Smooth muscle cell (in vitro differentiated cells): ENCODE data around the gene ABRACL. TPM values are rescaled to one million over a fixed set of nuclear protein-coding genes. Genes with fewer than 3 reads are reported as not detected.

Source experiments
- DNase-seq: peaks from one replicate; lab custom pipeline; 2025; ENCODE audit not compliant: unreplicated experiment; lab: John Stamatoyannopoulos, UW
- H2AFZ ChIP-seq: fragments of 200-600 bp; sonication (generic); 2 replicates; pipeline ENCODE4 v1.6.0; 2016; ENCODE audit warnings: antibody characterized with exemption, low read depth, mild to moderate bottlenecking
- H3F3A ChIP-seq: fragments of 200-600 bp; sonication (generic); 2 replicates; pipeline ENCODE4 v1.6.0; 2017; ENCODE audit warnings: antibody characterized with exemption, low read depth
- H3K27ac ChIP-seq: fragments of 200-600 bp; sonication (generic); 2 replicates; pipeline ENCODE4 v1.5.1; 2016; ENCODE audit warnings: low read depth, mild to moderate bottlenecking
- H3K27me3 ChIP-seq: fragments of 200-600 bp; sonication (generic); 2 replicates; pipeline ENCODE4 v1.6.1; 2016; ENCODE audit warnings: low read depth, mild to moderate bottlenecking
- H3K36me3 ChIP-seq: fragments of 200-600 bp; sonication (generic); 2 replicates; pipeline ENCODE4 v1.5.1; 2016; ENCODE audit warnings: low read depth
- H3K4me1 ChIP-seq: fragments of 200-600 bp; sonication (generic); 2 replicates; pipeline ENCODE4 v1.5.1; 2016; ENCODE audit warnings: low read depth
- H3K4me2 ChIP-seq: fragments of 200-600 bp; sonication (generic); 2 replicates; pipeline ENCODE4 v1.6.0; 2016; ENCODE audit warnings: mild to moderate bottlenecking
- H3K4me3 ChIP-seq: fragments of 200-600 bp; sonication (generic); 2 replicates; pipeline ENCODE4 v1.5.1; 2016; ENCODE audit warnings: mild to moderate bottlenecking
- H3K79me2 ChIP-seq: fragments of 200-600 bp; sonication (generic); 2 replicates; pipeline ENCODE4 v1.6.0; 2016; ENCODE audit warnings: low read depth, mild to moderate bottlenecking
- H3K9ac ChIP-seq: fragments of 200-600 bp; sonication (generic); 2 replicates; pipeline ENCODE4 v1.6.0; 2016; ENCODE audit warnings: low read depth
- H3K9me3 ChIP-seq: fragments of 200-600 bp; sonication (generic); replicated peaks from 2 replicates; pipeline ENCODE4 v1.5.1; 2016; ENCODE audit warnings: low read depth
- H4K20me1 ChIP-seq: fragments of 200-600 bp; sonication (generic); 2 replicates; pipeline ENCODE4 v1.6.0; 2016; ENCODE audit warnings: low read depth
- CTCF ChIP-seq: fragments of 200-600 bp; sonication (generic); IDR thresholded peaks from 2 replicates; pipeline ENCODE4 v1.5.1; 2017; ENCODE audit warnings: borderline replicate concordance, mild to moderate bottlenecking, antibody characterized with exemption; ENCODE audit not compliant: insufficient read depth, poor library complexity, severe bottlenecking
- WGBS: methylation state at CpG from one replicate; pipeline ENCODE4 v1.1.7; 2016; ENCODE audit warnings: low lambda C conversion rate; 5-methylcytosine and 5-hydroxymethylcytosine counted together
- polyA plus RNA-seq: library from polyadenylated mRNA; unstranded; fragments of >200 nt; fragmentation: Nextera tagmentation; extraction: Ambion mirVana; gene quantifications from 2 replicates; pipeline ENCODE4 v1.2.1, GENCODE V29; 2016
- total RNA-seq: library from RNA; depleted of rRNA; stranded (reverse); fragments of >200 nt; gene quantifications from 2 replicates; pipeline ENCODE4 v1.2.3, GENCODE V29; 2014

Gene ABRACL
- total and polyA plus RNA-seq, 2 experiments from 2014 or later: 40.3 to 47.9 TPM

DNA sequence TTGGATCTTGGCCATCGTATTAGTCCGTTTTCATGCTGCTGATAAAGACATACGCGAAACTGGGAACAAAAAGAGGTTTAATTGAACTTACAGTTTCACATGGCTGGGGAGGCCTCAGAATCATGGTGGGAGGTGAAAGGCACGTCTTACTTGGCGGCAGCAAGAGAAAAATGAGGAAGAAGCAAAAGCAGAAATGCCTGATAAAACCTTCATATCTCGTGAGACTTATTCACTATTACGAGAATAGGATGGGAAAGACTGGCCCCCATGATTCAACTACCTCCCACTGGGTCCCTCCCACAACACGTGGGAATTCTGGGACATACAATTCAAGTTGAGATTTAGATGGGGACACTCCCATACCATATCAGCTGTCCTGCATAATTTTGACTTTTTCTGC lies 20.4 kb upstream of the ABRACL start:
- no peaks in the 10 kb centered on the region for H3K79me2 ChIP-seq
- no peak overlapping the region for H3K4me3 ChIP-seq
- H3K4me1 ChIP-seq: no peaks in the 10 kb centered on the region
- WGBS: 87% methylated on average over 9 of the region's 9 CpGs
- H3K9ac ChIP-seq: no peak overlapping the region
- no peak overlapping the region for H3K27ac ChIP-seq
- no peaks in the 10 kb centered on the region for H3K36me3 ChIP-seq
- H3F3A ChIP-seq: no peaks in the 10 kb centered on the region
- DNase-seq: no peak
- no peak overlapping the region for H3K4me2 ChIP-seq
- no peaks in the 10 kb centered on the region for H3K27me3 ChIP-seq
- H2AFZ ChIP-seq: no peak overlapping the region
- no peaks in the 10 kb centered on the region for H3K9me3 ChIP-seq
- no peak for TF ChIP-seq CTCF
- no peaks in the 10 kb centered on the region for H4K20me1 ChIP-seq

- H3K79me2 ChIP-seq: no peaks in the 10 kb centered on the region
- TF ChIP-seq CTCF: no peak
- no peak overlapping the region for H3K4me3 ChIP-seq
- no peaks in the 10 kb centered on the region for H3F3A ChIP-seq
- H3K9me3 ChIP-seq: no peaks in the 10 kb centered on the region
- H3K9ac ChIP-seq: no peak overlapping the region
- no peaks in the 10 kb centered on the region for H3K36me3 ChIP-seq
- no peak for DNase-seq
- H3K27me3 ChIP-seq: no peaks in the 10 kb centered on the region
- H3K27ac ChIP-seq: no peak overlapping the region
- no peak overlapping the region for H2AFZ ChIP-seq
- no peaks in the 10 kb centered on the region for H3K4me1 ChIP-seq
- no peaks in the 10 kb centered on the region for H4K20me1 ChIP-seq
- no peak overlapping the region for H3K4me2 ChIP-seq
Observed at GRCh38 chr6:139010674-139011073, 17.9 kb upstream of the ABRACL start.

GRCh38 chr6:139011980-139012379 lies 16.6 kb upstream of the ABRACL start:
- 90% methylated on average over 3 of the region's 3 CpGs for WGBS
- H3K79me2 ChIP-seq: no peaks in the 10 kb centered on the region
- no peak overlapping the region for H2AFZ ChIP-seq
- no peak overlapping the region for H3K27ac ChIP-seq
- H3K4me2 ChIP-seq: no peak overlapping the region
- no peaks in the 10 kb centered on the region for H3K9me3 ChIP-seq
- H3F3A ChIP-seq: no peaks in the 10 kb centered on the region
- no peak overlapping the region for H3K9ac ChIP-seq
- no peak overlapping the region for H3K4me3 ChIP-seq
- no peaks in the 10 kb centered on the region for H3K27me3 ChIP-seq
- DNase-seq: no peak
- peaks cover 7% of the 10 kb centered on the region for H3K4me1 ChIP-seq
- no peak for TF ChIP-seq CTCF
- H4K20me1 ChIP-seq: no peaks in the 10 kb centered on the region
- no peaks in the 10 kb centered on the region for H3K36me3 ChIP-seq

GRCh38 chr6:139013185-139013800 lies 15.3 kb upstream of the ABRACL start:
- Histone ChIP-seq H3K36me3 (no peaks in the 10 kb centered on the region), H4K20me1 (no peaks in the 10 kb centered on the region), H3K27ac (no peak overlapping the region), H3K4me3 (no peak overlapping the region), H3K4me1 (peaks cover 14% of the 10 kb centered on the region), H3K9ac (no peak overlapping the region), H3K4me2 (no peak overlapping the region), H2AFZ (no peak overlapping the region), H3K9me3 (no peaks in the 10 kb centered on the region), H3K27me3 (no peaks in the 10 kb centered on the region), H3K79me2 (no peaks in the 10 kb centered on the region), H3F3A (no peaks in the 10 kb centered on the region)
- no peak for DNase-seq
- TF ChIP-seq CTCF: no peak
- WGBS: 93% methylated on average over 4 of the region's 4 CpGs
